ENCODE data around the gene PAXIP1. TPM values are rescaled to one million over a fixed set of nuclear protein-coding genes. Genes with fewer than 3 reads are reported as not detected.
"Not testable (repeated sequence)": the region's sequence is repeated elsewhere in the genome, so short reads cannot be mapped to it uniquely, and the experiment has no call there.

The PAXIP1 gene
- total RNA-seq, 6 donors from 2014 or later: 8.0 to 18.9 (median 10.5) TPM

- DNase-seq: no peak
- Histone ChIP-seq H3K9me3 (no peaks in the 10 kb centered on the region), H3K27me3 (no peaks in the 10 kb centered on the region), H3K4me1 (peaks cover 6 to 20% (median 14%) of the 10 kb centered on the region in 4 donors), H3K4me3 (peak overlapping the region; percentile 54 to 65 (median 60)), H3K36me3 (no peaks in the 10 kb centered on the region), H3K27ac (peak overlapping the region; percentile 87 to 94 (median 92))
- 4% methylated on average over 16 to 17 of the region's 17 CpGs for WGBS, 2 donors
- TF ChIP-seq POLR2AphosphoS5 (IDR thresholded peaks at IDR 0.05): no peak
- TF ChIP-seq CTCF (IDR thresholded peaks at IDR 0.05): peak in 1 of 6 experiments; percentile 3
- TF ChIP-seq POLR2A (IDR thresholded peaks at IDR 0.05): peak in 2 of 4 donors; percentile 8 to 10
- ATAC-seq (ENCODE audit: low FRiP score in 2 of 2): peak; percentile 90 to 94
Measured at GRCh38 chr7:154928136-154929005, 74.6 kb downstream of the PAXIP1 start.

GRCh38 chr7:154927624-154928125 is 75.2 kb downstream of the PAXIP1 start:
- Histone ChIP-seq H3K4me3 (peak overlapping the region; percentile 41 to 65 (median 58)), H3K27me3 (no peaks in the 10 kb centered on the region), H3K36me3 (no peaks in the 10 kb centered on the region), H3K9me3 (no peaks in the 10 kb centered on the region), H3K27ac (peak overlapping the region; percentile 87 to 94 (median 92)), H3K4me1 (peaks cover 6 to 20% (median 14%) of the 10 kb centered on the region in 4 donors)
- TF ChIP-seq CTCF (IDR thresholded peaks at IDR 0.05) (peak in 5 of 6 experiments; percentile 51 to 71 (median 69)), POLR2AphosphoS5 (IDR thresholded peaks at IDR 0.05) (no peak)
- ATAC-seq (ENCODE audit: low FRiP score in 2 of 2) (peak; percentile 88 to 91), DNase-seq (peak in 1 of 2 donors; percentile 89)
- 1 to 3% methylated on average over 5 of the region's 5 CpGs for WGBS, 2 donors

- WGBS, 2 donors: 78 to 85% methylated on average over 1 to 2 of the region's 2 CpGs
- ATAC-seq (ENCODE audit: low FRiP score in 2 of 2); H3K9me3 ChIP-seq; DNase-seq; H3K27me3 ChIP-seq; H3K4me1 ChIP-seq; H3K4me3 ChIP-seq; H3K27ac ChIP-seq; H3K36me3 ChIP-seq: not testable (repeated sequence)
Measured at GRCh38 chr7:154922472-154922871, 80.5 kb downstream of the PAXIP1 start.

- Histone ChIP-seq H3K4me3 (no peak overlapping the region), H3K27me3 (peaks cover 0 to 3% (median under 1%) of the 10 kb centered on the region in 4 donors), H3K27ac (no peak overlapping the region), H3K4me1 (peaks cover 0 to under 1% (median 0%) of the 10 kb centered on the region in 4 donors), H3K36me3 (no peaks in the 10 kb centered on the region), H3K9me3 (no peaks in the 10 kb centered on the region)
- DNase-seq: no peak
- WGBS, 2 donors: 64 to 68% methylated on average over 11 of the region's 11 CpGs
- no peak for TF ChIP-seq EP300 (IDR thresholded peaks at IDR 0.05)
- TF ChIP-seq POLR2A (IDR thresholded peaks at IDR 0.05): no peak
- no peak for TF ChIP-seq CTCF (IDR thresholded peaks at IDR 0.05)
- no peak for TF ChIP-seq POLR2AphosphoS5 (IDR thresholded peaks at IDR 0.05)
- no peak for ATAC-seq (ENCODE audit: low FRiP score in 2 of 2)
Measured at GRCh38 chr7:154919344-154920225, 83.3 kb downstream of the PAXIP1 start.

- H3K4me3 ChIP-seq: no peak overlapping the region
- no peaks in the 10 kb centered on the region for H3K36me3 ChIP-seq
- no peak for TF ChIP-seq EP300 (IDR thresholded peaks at IDR 0.05)
- TF ChIP-seq CTCF (IDR thresholded peaks at IDR 0.05): no peak
- no peak for TF ChIP-seq POLR2AphosphoS5 (IDR thresholded peaks at IDR 0.05)
- TF ChIP-seq POLR2A (IDR thresholded peaks at IDR 0.05): no peak
- H3K27me3 ChIP-seq: peaks cover 0 to 9% (median 4%) of the 10 kb centered on the region in 4 donors
- ATAC-seq (ENCODE audit: low FRiP score in 2 of 2) (no peak), DNase-seq (no peak)
- 82 to 93% methylated on average over 5 to 6 of the region's 6 CpGs for WGBS, 2 donors
- peaks cover 4 to 9% (median 6%) of the 10 kb centered on the region in 4 donors for H3K4me1 ChIP-seq
- no peaks in the 10 kb centered on the region for H3K9me3 ChIP-seq
- no peak overlapping the region for H3K27ac ChIP-seq
Measured at GRCh38 chr7:154918741-154919140, 84.2 kb downstream of the PAXIP1 start.
